Gastrocnemius medialis (tissue), 4 donors: ENCODE results near the gene GPRC5B.

Experiments used
- POLR2A ChIP-seq, 2 donors: fragments of 450-650 bp; IDR thresholded peaks; one replicate each; pipeline ENCODE4 v1.6.1; 2017; ENCODE audit warnings: antibody characterized with exemption in 2 of 2, mild to moderate bottlenecking in 2 of 2, moderate library complexity in 2 of 2
- TF ChIP-seq, protein P1 (sequence below), 5 experiments: fragments of 450-650 bp in 3 of 5; fragments of 200-600 bp in 2 of 5; sonication (generic) in 2 of 5; IDR thresholded peaks in 4 of 5; conservative IDR thresholded peaks in 1 of 5; 1 replicate in 4 of 5; 2 replicates in 1 of 5; pipeline ENCODE4 v1.5.1; 2016 to 2019; ENCODE audit warnings: antibody characterized with exemption in 5 of 5, mild to moderate bottlenecking in 3 of 5, moderate library complexity in 3 of 5

DNA sequence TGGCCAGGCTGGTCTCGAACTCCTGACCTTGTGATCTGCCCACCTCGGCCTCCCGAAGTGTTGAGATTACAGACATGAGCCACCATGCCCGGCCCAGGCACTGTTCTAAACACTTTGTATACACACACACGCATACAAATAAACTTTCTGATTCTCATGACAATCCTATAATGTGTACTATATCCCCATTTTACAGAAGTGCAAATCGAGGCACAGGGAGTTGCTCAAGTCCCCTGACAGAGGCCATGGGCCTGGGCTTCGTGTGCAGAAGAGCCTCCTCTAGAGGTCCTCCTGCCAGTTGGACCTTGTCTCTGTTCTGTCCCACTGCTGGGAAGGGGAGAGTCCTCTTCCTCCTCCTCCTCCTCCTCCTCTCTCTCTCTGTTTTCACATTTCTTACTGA lies 9.9 kb upstream of the GPRC5B start:
- TF ChIP-seq, protein P1, sequence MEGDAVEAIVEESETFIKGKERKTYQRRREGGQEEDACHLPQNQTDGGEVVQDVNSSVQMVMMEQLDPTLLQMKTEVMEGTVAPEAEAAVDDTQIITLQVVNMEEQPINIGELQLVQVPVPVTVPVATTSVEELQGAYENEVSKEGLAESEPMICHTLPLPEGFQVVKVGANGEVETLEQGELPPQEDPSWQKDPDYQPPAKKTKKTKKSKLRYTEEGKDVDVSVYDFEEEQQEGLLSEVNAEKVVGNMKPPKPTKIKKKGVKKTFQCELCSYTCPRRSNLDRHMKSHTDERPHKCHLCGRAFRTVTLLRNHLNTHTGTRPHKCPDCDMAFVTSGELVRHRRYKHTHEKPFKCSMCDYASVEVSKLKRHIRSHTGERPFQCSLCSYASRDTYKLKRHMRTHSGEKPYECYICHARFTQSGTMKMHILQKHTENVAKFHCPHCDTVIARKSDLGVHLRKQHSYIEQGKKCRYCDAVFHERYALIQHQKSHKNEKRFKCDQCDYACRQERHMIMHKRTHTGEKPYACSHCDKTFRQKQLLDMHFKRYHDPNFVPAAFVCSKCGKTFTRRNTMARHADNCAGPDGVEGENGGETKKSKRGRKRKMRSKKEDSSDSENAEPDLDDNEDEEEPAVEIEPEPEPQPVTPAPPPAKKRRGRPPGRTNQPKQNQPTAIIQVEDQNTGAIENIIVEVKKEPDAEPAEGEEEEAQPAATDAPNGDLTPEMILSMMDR (IDR thresholded peaks at IDR 0.05 in 4 of 5, conservative IDR thresholded peaks at IDR 0.05 in 1 of 5) = no peak
- TF ChIP-seq POLR2A (IDR thresholded peaks at IDR 0.05) = no peak
